A549 (cell line): ENCODE data around the gene TMPRSS9. TPM values are rescaled to one million over a fixed set of nuclear protein-coding genes. Genes with fewer than 3 reads are reported as not detected.

Experiments used
- ATAC-seq, 2 experiments: fragments of 200-7000 bp in 1 of 2; fragments of >200 bp in 1 of 2; cut with Nextera tagmentation in 1 of 2; cut with Tn5 transposase in 1 of 2; 3 replicates each; pipeline versions ENCODE4 v1.8.0 to v1.9.1; 2018 to 2020; ENCODE audit warnings: mild to moderate bottlenecking in 1 of 2, moderate library complexity in 1 of 2
- CTCF ChIA-PET: fragments of 300-600 bp; sonication (Branson Sonifier 250); formaldehyde crosslinking; extraction: SDS; loops from one replicate; lab custom pipeline; 2021; ENCODE audit warnings: antibody characterized with exemption, inconsistent platforms; lab: Yijun Ruan, JAX
- POLR2A ChIA-PET: fragments of 350-600 bp; formaldehyde crosslinking; extraction: SDS; loops from one replicate; lab custom pipeline; 2021; ENCODE audit warnings: antibody characterized with exemption, inconsistent platforms; lab: Yijun Ruan, JAX
- DNase-seq, 2 experiments: peaks; one replicate each; pipeline versions ENCODE4 v3.0.0 to v3.0.0-alpha.2; 2011 to 2016; ENCODE audit warnings: low read depth in 1 of 2, low spot score in 1 of 2
- FAIRE-seq: peaks from 2 replicates; lab custom pipeline; 2011; peaks lifted over from hg19 to GRCh38; lab: Jason Lieb, UNC
- H3K27ac ChIP-seq, 2 experiments: fragments of >200 bp; sonication (Bioruptor Twin); formaldehyde crosslinking; 3 replicates each; pipeline ENCODE4 v1.5.1; 2016 to 2017
- H3K4me1 ChIP-seq: fragments of >200 bp; sonication (Bioruptor Twin); formaldehyde crosslinking; 3 replicates; pipeline ENCODE4 v1.6.1; 2016
- H3K4me2 ChIP-seq: fragments of >200 bp; sonication (Bioruptor Twin); formaldehyde crosslinking; 3 replicates; pipeline ENCODE4 v1.6.1; 2016
- H3K4me3 ChIP-seq: fragments of >200 bp; sonication (Bioruptor Twin); formaldehyde crosslinking; 3 replicates; pipeline ENCODE4 v1.5.1; 2016
- H3K9me3 ChIP-seq: fragments of >200 bp; sonication (Bioruptor Twin); formaldehyde crosslinking; 3 replicates; pipeline ENCODE4 v1.6.1; 2016
- CEBPB ChIP-seq, 2 experiments: fragments of >200 bp in 1 of 2; sonication (Bioruptor Twin) in 1 of 2; formaldehyde crosslinking in 1 of 2; IDR thresholded peaks; 2 replicates each; pipeline ENCODE4 v1.6.1; 2012 to 2016
- CTCF ChIP-seq: fragments of >200 bp; sonication (Bioruptor Twin); formaldehyde crosslinking; IDR thresholded peaks from 3 replicates; pipeline ENCODE4 v1.5.1; 2016
- E2F6 ChIP-seq: IDR thresholded peaks from 2 replicates; pipeline ENCODE4 v1.6.1; 2012; ENCODE audit warnings: low read depth, borderline replicate concordance
- ESRRA ChIP-seq: fragments of 150-350 bp; IDR thresholded peaks from 2 replicates; pipeline ENCODE4 v1.6.1; 2014; ENCODE audit warnings: mild to moderate bottlenecking, low read length, borderline replicate concordance
- FOSB ChIP-seq: fragments of 250-450 bp; sonication (Bioruptor Pico); IDR thresholded peaks from 2 replicates; pipeline ENCODE4 v1.5.0; 2020; ENCODE audit warnings: mild to moderate bottlenecking, moderate library complexity
- FOSL2 ChIP-seq, 2 experiments: fragments of 450-650 bp in 1 of 2; fragments of >200 bp in 1 of 2; sonication (Bioruptor Twin) in 1 of 2; formaldehyde crosslinking; IDR thresholded peaks; 2 replicates each; pipeline versions ENCODE4 v1.5.0 to v1.6.1; 2016 to 2020; ENCODE audit warnings: mild to moderate bottlenecking in 1 of 2, moderate library complexity in 1 of 2
- HDAC2 ChIP-seq: fragments of 200-600 bp; sonication (generic); IDR thresholded peaks from 2 replicates; pipeline ENCODE4 v1.6.1; 2016
- HES2 ChIP-seq: fragments of >200 bp; sonication (Bioruptor Twin); formaldehyde crosslinking; IDR thresholded peaks from 2 replicates; pipeline ENCODE4 v1.6.1; 2016
- HMGXB4 ChIP-seq: fragments of 250-450 bp; sonication (Bioruptor Pico); IDR thresholded peaks from 2 replicates; pipeline ENCODE4 v1.5.0; 2021; ENCODE audit warnings: mild to moderate bottlenecking, moderate library complexity, borderline replicate concordance
- HOXA7 ChIP-seq: fragments of 250-450 bp; sonication (Bioruptor Pico); IDR thresholded peaks from 2 replicates; pipeline ENCODE4 v1.5.0; 2020; ENCODE audit warnings: mild to moderate bottlenecking, moderate library complexity
- JUNB ChIP-seq: fragments of >200 bp; sonication (Bioruptor Twin); formaldehyde crosslinking; IDR thresholded peaks from 2 replicates; pipeline ENCODE4 v1.6.1; 2016
- MAFK ChIP-seq: fragments of 450-650 bp; IDR thresholded peaks from 2 replicates; pipeline ENCODE4 v1.6.1; 2014; ENCODE audit not compliant: partially characterized antibody
- NFE2L2 ChIP-seq: fragments of 150-350 bp; conservative IDR thresholded peaks from 2 replicates; pipeline ENCODE4 v1.6.1; 2014; ENCODE audit warnings: low read length
- NR3C1 ChIP-seq: fragments of >200 bp; sonication (Bioruptor Twin); formaldehyde crosslinking; IDR thresholded peaks from 3 replicates; pipeline ENCODE4 v1.6.1; 2017
- PBX3 ChIP-seq: IDR thresholded peaks from 2 replicates; pipeline ENCODE4 v1.6.1; 2012
- PHF8 ChIP-seq: fragments of 200-600 bp; sonication (generic); IDR thresholded peaks from 2 replicates; pipeline ENCODE4 v1.6.1; 2016; ENCODE audit warnings: low read depth, mild to moderate bottlenecking, antibody characterized with exemption, moderate library complexity, borderline replicate concordance
- POLR2A ChIP-seq: IDR thresholded peaks from 2 replicates; pipeline ENCODE4 v1.6.1; 2012; ENCODE audit warnings: mild to moderate bottlenecking, low read length
- POLR2AphosphoS2 ChIP-seq: conservative IDR thresholded peaks from 2 replicates; pipeline ENCODE4 v1.6.1; 2012; ENCODE audit warnings: low read length, improper control_type of control experiment, inconsistent platforms
- RNF2 ChIP-seq: fragments of 200-600 bp; sonication (generic); IDR thresholded peaks from 2 replicates; pipeline ENCODE4 v1.6.1; 2016; ENCODE audit warnings: low read depth, mild to moderate bottlenecking, antibody characterized with exemption, moderate library complexity, borderline replicate concordance
- SMC3 ChIP-seq: fragments of >200 bp; sonication (Bioruptor Twin); formaldehyde crosslinking; IDR thresholded peaks from 3 replicates; pipeline ENCODE4 v1.6.1; 2018; ENCODE audit warnings: inconsistent platforms
- TFCP2L1 ChIP-seq: fragments of 250-450 bp; sonication (Bioruptor Pico); IDR thresholded peaks from 2 replicates; pipeline ENCODE4 v1.5.0; 2021; ENCODE audit warnings: mild to moderate bottlenecking
- TP53 ChIP-seq: fragments of 250-450 bp; sonication (Bioruptor Pico); IDR thresholded peaks from 2 replicates; pipeline ENCODE4 v1.5.0; 2021; ENCODE audit warnings: mild to moderate bottlenecking, moderate library complexity
- USF2 ChIP-seq: fragments of 450-650 bp; IDR thresholded peaks from 2 replicates; pipeline ENCODE4 v1.6.1; 2014; ENCODE audit warnings: antibody characterized with exemption
- ZNF302 ChIP-seq: fragments of 250-450 bp; sonication (Bioruptor Pico); IDR thresholded peaks from 2 replicates; pipeline ENCODE4 v1.9.0; 2021; ENCODE audit warnings: inconsistent platforms, mild to moderate bottlenecking, moderate library complexity
- WGBS: methylation state at CpG from one replicate; pipeline ENCODE4 v1.1.6; 2017; ENCODE audit errors: missing lambda C conversion rate; 5-methylcytosine and 5-hydroxymethylcytosine counted together
- polyA plus RNA-seq, 4 experiments: library from polyadenylated mRNA; depleted of rRNA in 3 of 4; stranded (reverse); fragments of >200 nt; fragmentation: RNase III in 1 of 4; extraction: RNeasy Plus Mini Kit Qiagen cat#74134 plus additional on column Dnase treatment in 1 of 4; gene quantifications; 2 replicates in 3 of 4; 3 replicates in 1 of 4; pipeline ENCODE4 v1.2.3, GENCODE V29; 2011 to 2017
- TF ChIP-seq, protein P1 (sequence below): fragments of >200 bp; sonication (Bioruptor Twin); formaldehyde crosslinking; IDR thresholded peaks from 3 replicates; pipeline ENCODE4 v1.6.1; 2016

The TMPRSS9 gene
- polyA plus RNA-seq, 2 of the 4 experiments (the other 2 are of a cell fraction) = 0.01 TPM; not detected in 1

DNA sequence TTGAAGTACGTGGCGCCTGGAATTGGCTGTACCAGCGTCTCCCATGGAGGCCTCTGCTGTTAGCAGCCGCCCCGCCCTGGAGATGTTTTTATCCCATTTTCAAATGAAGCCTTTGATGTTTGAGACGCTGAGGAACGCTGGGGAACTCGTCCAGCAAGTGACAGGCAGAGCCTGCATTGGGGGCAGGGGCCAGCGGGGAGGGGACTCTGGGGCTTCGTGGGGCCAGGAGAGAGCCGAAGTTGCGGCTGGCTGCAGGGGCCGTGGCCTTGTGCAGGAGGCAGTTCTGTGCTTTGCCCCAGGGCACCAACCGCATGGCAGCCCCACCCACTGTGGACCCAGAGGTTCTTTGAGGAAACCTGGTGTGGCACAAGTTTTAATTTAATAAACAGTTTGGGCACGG lies 18.1 kb upstream of the TMPRSS9 start:
- no peak overlapping the region for H3K4me2 ChIP-seq
- POLR2A ChIA-PET = no interaction called here

GRCh38 chr19:2342656-2343288 lies 17.3 kb upstream of the TMPRSS9 start:
- H3K4me2 ChIP-seq = no peak overlapping the region
- ChIA-PET POLR2A (no interaction called here), CTCF (interaction anchor here (0.6 kb wide), 1 partner anchor 199 kb away, joined by 3 read pairs; no protein-coding TSS in a partner anchor)
- TF ChIP-seq E2F6 (no peak), HMGXB4 (no peak), MAFK (no peak), FOSB (no peak), PBX3 (no peak), CTCF (no peak), ZNF302 (CRISPR knock-in tag) (no peak), HES2 (no peak), JUNB (no peak), ESRRA (no peak)
- H3K4me3 ChIP-seq = no peak overlapping the region
- ATAC-seq = no peak
- H3K4me1 ChIP-seq = no peaks in the 10 kb centered on the region
- no peak overlapping the region for H3K27ac ChIP-seq
- no peak for DNase-seq
- WGBS = 90% methylated on average over 7 of the region's 29 CpGs
- H3K9me3 ChIP-seq = no peaks in the 10 kb centered on the region
- FAIRE-seq = no peak

More for the DNA sequence above, 18.1 kb upstream of the TMPRSS9 start:
- no peaks in the 10 kb centered on the region for H3K9me3 ChIP-seq
- CTCF ChIA-PET = no interaction called here
- H3K4me3 ChIP-seq = no peak overlapping the region
- TF ChIP-seq POLR2A (no peak), HOXA7 (CRISPR knock-in tag) (no peak), TP53 (CRISPR knock-in tag) (no peak), POLR2AphosphoS2 (no peak), TFCP2L1 (CRISPR knock-in tag) (no peak), USF2 (no peak), FOSL2 (IDR thresholded peaks at IDR 0.05) (no peak), FOSL2 (CRISPR knock-in tag; IDR thresholded peaks at IDR 0.05) (no peak), RNF2 (no peak), HDAC2 (no peak), NFE2L2 (no peak), PBX3 (no peak), PHF8 (no peak), CEBPB (IDR thresholded peaks at IDR 0.05) (no peak), ZNF302 (CRISPR knock-in tag) (no peak), NR3C1 (no peak), SMC3 (no peak)
- TF ChIP-seq, protein P1, sequence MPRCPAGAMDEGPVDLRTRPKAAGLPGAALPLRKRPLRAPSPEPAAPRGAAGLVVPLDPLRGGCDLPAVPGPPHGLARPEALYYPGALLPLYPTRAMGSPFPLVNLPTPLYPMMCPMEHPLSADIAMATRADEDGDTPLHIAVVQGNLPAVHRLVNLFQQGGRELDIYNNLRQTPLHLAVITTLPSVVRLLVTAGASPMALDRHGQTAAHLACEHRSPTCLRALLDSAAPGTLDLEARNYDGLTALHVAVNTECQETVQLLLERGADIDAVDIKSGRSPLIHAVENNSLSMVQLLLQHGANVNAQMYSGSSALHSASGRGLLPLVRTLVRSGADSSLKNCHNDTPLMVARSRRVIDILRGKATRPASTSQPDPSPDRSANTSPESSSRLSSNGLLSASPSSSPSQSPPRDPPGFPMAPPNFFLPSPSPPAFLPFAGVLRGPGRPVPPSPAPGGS = no peak
- FAIRE-seq = no peak
- no peak overlapping the region for H3K27ac ChIP-seq
- 85% methylated on average over 13 of the region's 15 CpGs for WGBS
- no peaks in the 10 kb centered on the region for H3K4me1 ChIP-seq
- DNase-seq = no peak
- ATAC-seq = no peak
